Prostate gland (tissue), 2 donors: ENCODE measurements around the gene UVSSA.

ENCODE experiments used
- POLR2A ChIP-seq: fragments of 450-650 bp; IDR thresholded peaks from one replicate; pipeline ENCODE4 v1.6.1; 2016; ENCODE audit warnings: antibody characterized with exemption, mild to moderate bottlenecking
- POLR2AphosphoS5 ChIP-seq: sonication (generic); formaldehyde crosslinking; IDR thresholded peaks from one replicate; pipeline ENCODE4 v1.6.1; 2017; ENCODE audit warnings: antibody characterized with exemption
- TF ChIP-seq, protein P1 (sequence below), 4 experiments: fragments of 200-600 bp in 2 of 4; fragments of 450-650 bp in 2 of 4; sonication (generic) in 2 of 4; IDR thresholded peaks; 1 replicate in 3 of 4; 2 replicates in 1 of 4; pipeline ENCODE4 v1.5.1; 2016 to 2019; ENCODE audit warnings: antibody characterized with exemption in 4 of 4, mild to moderate bottlenecking in 2 of 4, moderate library complexity in 2 of 4

DNA sequence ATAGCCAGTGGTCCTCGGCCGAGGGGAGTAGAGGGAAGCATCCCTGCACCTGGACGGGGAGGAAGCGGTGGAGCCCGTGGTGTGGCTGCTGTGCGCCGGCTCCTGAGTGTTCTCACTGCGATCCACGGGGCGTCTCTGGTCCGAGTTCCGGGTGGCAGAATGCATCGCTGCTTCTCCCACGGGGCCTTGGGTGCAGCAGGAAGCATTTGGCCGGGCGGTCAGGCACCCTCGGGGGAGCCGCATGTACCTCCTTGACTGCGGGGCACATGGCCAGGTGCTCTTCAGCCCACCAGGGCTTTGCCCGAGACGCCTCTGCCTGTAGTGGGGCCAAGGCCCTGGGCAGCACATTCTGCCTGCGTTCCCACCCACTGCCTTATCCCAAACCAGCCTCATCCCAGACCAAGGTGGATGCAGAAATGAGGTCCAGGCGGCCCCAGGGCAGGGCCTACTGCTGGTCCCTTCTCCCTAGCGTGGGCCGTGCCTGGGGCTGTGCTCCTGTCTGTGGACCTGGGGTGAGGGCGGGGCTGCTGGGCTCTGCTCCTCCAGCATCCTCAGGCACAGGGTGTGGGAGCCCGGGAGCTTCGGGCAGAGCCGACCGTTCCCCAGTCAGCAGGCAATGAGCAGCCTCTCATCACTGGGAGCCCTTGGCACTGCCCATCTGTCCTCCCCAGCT lies 31.7 kb downstream of the UVSSA start:
- no peak for TF ChIP-seq POLR2A
- TF ChIP-seq, protein P1, sequence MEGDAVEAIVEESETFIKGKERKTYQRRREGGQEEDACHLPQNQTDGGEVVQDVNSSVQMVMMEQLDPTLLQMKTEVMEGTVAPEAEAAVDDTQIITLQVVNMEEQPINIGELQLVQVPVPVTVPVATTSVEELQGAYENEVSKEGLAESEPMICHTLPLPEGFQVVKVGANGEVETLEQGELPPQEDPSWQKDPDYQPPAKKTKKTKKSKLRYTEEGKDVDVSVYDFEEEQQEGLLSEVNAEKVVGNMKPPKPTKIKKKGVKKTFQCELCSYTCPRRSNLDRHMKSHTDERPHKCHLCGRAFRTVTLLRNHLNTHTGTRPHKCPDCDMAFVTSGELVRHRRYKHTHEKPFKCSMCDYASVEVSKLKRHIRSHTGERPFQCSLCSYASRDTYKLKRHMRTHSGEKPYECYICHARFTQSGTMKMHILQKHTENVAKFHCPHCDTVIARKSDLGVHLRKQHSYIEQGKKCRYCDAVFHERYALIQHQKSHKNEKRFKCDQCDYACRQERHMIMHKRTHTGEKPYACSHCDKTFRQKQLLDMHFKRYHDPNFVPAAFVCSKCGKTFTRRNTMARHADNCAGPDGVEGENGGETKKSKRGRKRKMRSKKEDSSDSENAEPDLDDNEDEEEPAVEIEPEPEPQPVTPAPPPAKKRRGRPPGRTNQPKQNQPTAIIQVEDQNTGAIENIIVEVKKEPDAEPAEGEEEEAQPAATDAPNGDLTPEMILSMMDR (IDR thresholded peaks at IDR 0.05), result no peak
- TF ChIP-seq POLR2AphosphoS5, result no peak
